Tibial artery (tissue), 4 donors: Measurements from ENCODE around the gene ABHD14A.

ENCODE experiments used
- DNase-seq, 2 donors: peaks; one replicate each; pipeline ENCODE4 v3.0.0-alpha.2; 2019
- H3K27ac ChIP-seq, 2 donors: fragments of 200-600 bp; sonication (generic) in 1 of 2; 1 replicate in 1 of 2; 2 replicates in 1 of 2; pipeline ENCODE4 v1.5.1; 2018 to 2019; ENCODE audit warnings: mild to moderate bottlenecking in 1 of 2
- H3K27me3 ChIP-seq, 2 donors: fragments of 200-600 bp; sonication (generic) in 1 of 2; one replicate each; pipeline versions ENCODE4 v1.5.1 to v1.6.0; 2016 to 2019
- H3K36me3 ChIP-seq, 3 donors: fragments of 200-600 bp; sonication (generic) in 2 of 3; one replicate each; pipeline ENCODE4 v1.5.1; 2016 to 2019; ENCODE audit warnings: mild to moderate bottlenecking in 2 of 3
- H3K4me1 ChIP-seq, 4 donors: fragments of 200-600 bp; sonication (generic) in 2 of 4; 1 replicate in 3 of 4; 2 replicates in 1 of 4; pipeline ENCODE4 v1.5.1; 2016 to 2019
- H3K4me3 ChIP-seq, 2 donors: fragments of 200-600 bp; sonication (generic) in 1 of 2; 1 replicate in 1 of 2; 2 replicates in 1 of 2; pipeline ENCODE4 v1.5.1; 2018 to 2019; ENCODE audit warnings: mild to moderate bottlenecking in 2 of 2
- H3K9me3 ChIP-seq, 3 donors: fragments of 200-600 bp; sonication (generic) in 1 of 3; one replicate each; pipeline ENCODE4 v1.5.1; 2016 to 2019
- intact Hi-C: fragments of 100-400 bp; cut with DNase I; formaldehyde crosslinking; loops from one replicate; pipeline ENCODE4 v1.15.0; 2023; ENCODE audit warnings: low total_unique reads
- TF ChIP-seq, protein P1 (sequence below), 2 experiments: fragments of 200-600 bp in 1 of 2; fragments of 450-650 bp in 1 of 2; IDR thresholded peaks; one replicate each; pipeline ENCODE4 v1.5.1; 2017 to 2019; ENCODE audit warnings: antibody characterized with exemption in 2 of 2, mild to moderate bottlenecking in 1 of 2, moderate library complexity in 1 of 2

The ABHD14A gene

DNA sequence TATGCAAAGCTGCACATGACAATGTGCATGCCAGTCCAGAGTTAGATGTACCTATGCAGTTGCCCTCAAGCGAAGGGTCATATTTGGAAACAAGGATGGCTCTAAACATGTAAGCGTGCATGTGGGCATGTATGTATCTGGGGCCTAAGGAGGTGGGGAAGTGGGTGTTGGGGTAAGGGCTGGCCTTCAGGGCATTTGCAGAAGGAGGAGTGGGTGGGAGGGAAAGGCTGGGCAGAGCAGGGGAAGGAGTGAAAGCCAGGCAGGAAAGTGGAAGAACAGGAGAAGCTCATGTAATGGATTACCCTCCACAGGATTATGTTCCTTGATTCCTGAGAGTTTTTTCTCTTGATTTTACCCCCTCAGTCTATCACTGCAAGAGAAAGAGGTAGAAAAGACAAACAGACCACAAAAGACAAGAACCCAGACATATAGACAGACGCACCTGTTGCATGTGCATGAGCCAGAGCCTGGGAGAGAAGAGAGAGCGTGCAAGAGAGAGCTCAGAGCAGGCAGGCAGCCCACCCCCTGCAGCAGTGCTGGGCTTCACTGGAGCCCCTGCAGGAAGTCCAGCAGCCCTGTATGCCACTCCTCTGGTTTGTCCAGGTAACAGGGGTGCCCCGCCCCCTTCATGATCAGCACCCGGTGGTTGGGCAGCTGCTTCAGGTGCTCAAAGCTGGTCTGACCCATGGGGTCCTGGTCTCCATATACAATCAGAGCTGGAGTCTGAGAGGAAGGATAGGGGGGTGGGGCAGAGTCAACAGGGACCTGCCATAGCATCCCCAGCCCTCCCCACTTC is 5.8 kb upstream of the ABHD14A start:
- Histone ChIP-seq H3K36me3 (no peaks in the 10 kb centered on the region), H3K4me3 (no peak overlapping the region), H3K27me3 (no peaks in the 10 kb centered on the region), H3K4me1 (peaks cover 0 to 47% (median 34%) of the 10 kb centered on the region in 4 donors), H3K27ac (peak overlapping the region in 1 of 2 donors; percentile 97), H3K9me3 (no peaks in the 10 kb centered on the region)
- TF ChIP-seq, protein P1, sequence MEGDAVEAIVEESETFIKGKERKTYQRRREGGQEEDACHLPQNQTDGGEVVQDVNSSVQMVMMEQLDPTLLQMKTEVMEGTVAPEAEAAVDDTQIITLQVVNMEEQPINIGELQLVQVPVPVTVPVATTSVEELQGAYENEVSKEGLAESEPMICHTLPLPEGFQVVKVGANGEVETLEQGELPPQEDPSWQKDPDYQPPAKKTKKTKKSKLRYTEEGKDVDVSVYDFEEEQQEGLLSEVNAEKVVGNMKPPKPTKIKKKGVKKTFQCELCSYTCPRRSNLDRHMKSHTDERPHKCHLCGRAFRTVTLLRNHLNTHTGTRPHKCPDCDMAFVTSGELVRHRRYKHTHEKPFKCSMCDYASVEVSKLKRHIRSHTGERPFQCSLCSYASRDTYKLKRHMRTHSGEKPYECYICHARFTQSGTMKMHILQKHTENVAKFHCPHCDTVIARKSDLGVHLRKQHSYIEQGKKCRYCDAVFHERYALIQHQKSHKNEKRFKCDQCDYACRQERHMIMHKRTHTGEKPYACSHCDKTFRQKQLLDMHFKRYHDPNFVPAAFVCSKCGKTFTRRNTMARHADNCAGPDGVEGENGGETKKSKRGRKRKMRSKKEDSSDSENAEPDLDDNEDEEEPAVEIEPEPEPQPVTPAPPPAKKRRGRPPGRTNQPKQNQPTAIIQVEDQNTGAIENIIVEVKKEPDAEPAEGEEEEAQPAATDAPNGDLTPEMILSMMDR (IDR thresholded peaks at IDR 0.05): no peak
- intact Hi-C loops: no loop called here
- DNase-seq: no peak

DNA sequence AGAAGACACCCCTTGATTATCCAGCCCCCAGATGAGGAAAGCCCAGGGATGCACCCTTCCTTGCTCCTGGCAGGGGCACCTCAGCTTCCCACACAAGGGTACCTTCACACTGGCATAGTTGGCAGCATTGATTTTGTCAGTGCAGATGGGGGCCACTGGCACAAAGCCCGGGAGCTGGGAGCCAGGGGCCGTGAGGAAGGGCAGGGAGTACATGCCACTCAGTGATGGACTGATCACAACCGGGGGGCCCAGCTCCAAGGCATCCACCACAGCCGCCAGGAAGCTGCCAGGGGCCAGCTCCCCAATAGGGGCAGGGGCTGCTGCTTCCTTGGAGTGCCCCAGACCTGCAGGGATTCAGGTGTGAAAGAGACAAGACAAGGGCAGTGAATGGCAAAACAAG is 5.0 kb upstream of the ABHD14A start:
- DNase-seq: no peak
- Histone ChIP-seq H3K36me3 (no peaks in the 10 kb centered on the region), H3K9me3 (no peaks in the 10 kb centered on the region), H3K4me1 (peaks cover 0 to 47% (median 39%) of the 10 kb centered on the region in 4 donors), H3K27me3 (no peaks in the 10 kb centered on the region), H3K4me3 (no peak overlapping the region), H3K27ac (no peak overlapping the region)
- TF ChIP-seq, protein P1 (IDR thresholded peaks at IDR 0.05): no peak
- intact Hi-C loops: loop anchor here (10.0 kb wide), 1 partner anchor 1625 kb away; the partner anchor contains the start of genes RASSF1 and ZMYND10

DNA sequence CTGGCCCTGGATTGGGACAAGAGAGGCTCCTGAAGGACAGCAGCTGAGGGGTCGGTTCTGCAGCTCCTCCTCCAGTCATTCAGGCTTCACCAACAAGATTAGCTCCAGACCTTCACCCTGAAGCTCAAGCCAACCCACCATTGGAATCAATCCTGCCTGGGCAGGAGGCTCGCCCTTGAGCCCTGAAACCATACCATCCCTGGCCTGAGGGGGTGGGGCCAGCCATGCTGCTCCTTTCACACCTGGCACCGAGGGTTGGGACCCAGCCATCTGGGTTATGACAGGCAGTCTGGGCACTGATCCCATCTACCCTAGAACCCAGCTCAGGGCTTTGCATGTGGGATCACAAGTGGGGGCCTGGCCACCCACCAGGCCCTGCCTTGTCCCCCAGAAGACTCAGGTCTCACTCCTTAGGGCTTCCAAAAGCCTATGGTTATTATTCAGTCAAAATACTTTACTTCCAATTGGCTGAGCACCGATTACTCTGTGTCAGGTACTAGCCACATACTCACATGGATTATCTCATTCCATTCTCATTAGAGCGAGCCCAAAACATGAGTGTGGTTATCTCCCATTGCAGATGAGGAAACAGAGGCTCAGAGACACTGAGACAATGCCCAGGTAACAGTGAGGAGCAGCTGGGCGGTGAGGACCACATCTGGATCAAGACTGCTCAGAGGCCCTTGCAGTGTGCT is 4.1 kb upstream of the ABHD14A start:
- no peaks in the 10 kb centered on the region for H3K9me3 ChIP-seq
- TF ChIP-seq, protein P1 (IDR thresholded peaks at IDR 0.05): no peak
- no peak for DNase-seq
- H3K4me3 ChIP-seq: no peak overlapping the region
- intact Hi-C loops: loop anchor here (10.0 kb wide), 1 partner anchor 1626 kb away; the partner anchor contains the start of genes RASSF1 and ZMYND10
- peaks cover 0 to 46% (median 38%) of the 10 kb centered on the region in 4 donors for H3K4me1 ChIP-seq
- no peak overlapping the region for H3K27ac ChIP-seq
- H3K36me3 ChIP-seq: no peaks in the 10 kb centered on the region
- H3K27me3 ChIP-seq: no peaks in the 10 kb centered on the region

DNA sequence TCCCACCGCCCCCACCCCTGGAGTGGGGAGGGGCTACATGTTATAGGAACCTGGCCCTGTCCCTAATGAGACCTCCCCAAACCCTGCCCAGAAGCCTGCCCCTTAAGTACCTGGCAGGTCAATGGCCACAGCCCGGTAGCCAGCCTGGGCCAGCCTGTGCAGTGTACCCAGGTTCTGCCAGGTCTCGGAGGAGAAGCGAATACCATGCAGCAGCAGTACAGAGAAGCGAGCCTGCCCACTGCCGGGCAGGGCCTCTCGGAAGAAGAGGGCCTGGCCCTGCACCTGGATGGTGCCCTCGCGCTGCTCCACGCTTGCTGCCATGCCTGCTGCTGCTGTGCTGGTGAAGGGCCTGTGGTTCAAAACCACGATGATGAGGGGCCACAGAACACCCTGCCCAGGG is 3.5 kb upstream of the ABHD14A start:
- Histone ChIP-seq H3K9me3 (no peaks in the 10 kb centered on the region), H3K36me3 (no peaks in the 10 kb centered on the region), H3K4me3 (no peak overlapping the region), H3K27ac (no peak overlapping the region), H3K27me3 (no peaks in the 10 kb centered on the region), H3K4me1 (peaks cover 0 to 46% (median 36%) of the 10 kb centered on the region in 4 donors)
- intact Hi-C loops: loop anchor here (10.0 kb wide), 1 partner anchor 1627 kb away; the partner anchor contains the start of genes RASSF1 and ZMYND10
- TF ChIP-seq, protein P1 (IDR thresholded peaks at IDR 0.05): no peak
- no peak for DNase-seq

DNA sequence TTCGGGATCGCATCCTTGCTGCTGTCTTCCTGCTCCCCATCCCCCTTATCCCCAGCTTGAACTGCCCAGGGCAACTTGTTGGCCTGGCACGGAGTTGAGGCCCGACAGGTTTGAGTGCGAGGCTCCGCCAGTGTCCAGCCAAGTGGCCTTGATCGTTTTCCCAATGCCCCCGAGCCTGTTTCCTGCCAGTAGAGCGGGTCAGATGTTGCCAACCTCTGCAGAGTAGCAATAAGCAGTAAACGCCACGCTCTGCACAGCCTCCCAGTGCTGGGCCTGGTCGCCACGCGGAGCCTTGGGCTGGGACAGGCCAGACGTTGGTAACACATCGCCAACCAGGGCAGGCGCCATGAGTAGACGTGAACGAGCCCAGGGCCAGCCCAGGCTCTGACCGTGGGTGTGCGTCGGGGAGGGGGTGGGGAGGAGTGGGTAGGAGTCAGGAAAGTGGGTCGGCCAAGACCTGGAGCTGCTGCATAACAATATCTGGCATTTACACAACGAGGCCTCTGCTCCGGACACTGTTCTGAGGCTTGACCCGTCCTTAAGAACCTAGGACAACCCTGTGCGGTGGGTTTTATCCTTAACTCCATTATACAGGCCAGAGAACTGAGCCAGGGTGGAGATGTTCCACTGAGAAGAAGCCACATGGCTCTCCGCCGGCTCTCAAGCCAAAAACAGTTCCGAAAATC is 444 bp upstream of the ABHD14A start:
- H3K27ac ChIP-seq: peak overlapping the region; percentile 95 to 97
- no peaks in the 10 kb centered on the region for H3K36me3 ChIP-seq
- peak in 1 of 2 donors; percentile 39 for DNase-seq
- H3K4me3 ChIP-seq: peak overlapping the region; percentile 70 to 84
- TF ChIP-seq, protein P1 (IDR thresholded peaks at IDR 0.05): peak in 1 of 2 experiments; percentile 3
- intact Hi-C loops: loop anchor here (10.0 kb wide), 1 partner anchor 1630 kb away; the partner anchor contains the start of genes RASSF1 and ZMYND10
- H3K27me3 ChIP-seq: no peaks in the 10 kb centered on the region
- no peaks in the 10 kb centered on the region for H3K9me3 ChIP-seq
- H3K4me1 ChIP-seq: peaks cover 0 to 39% (median 22%) of the 10 kb centered on the region in 4 donors
